Measurements from ENCODE around the gene SLAIN2.

GRCh38 chr4:48388525-48389154 is 47.3 kb downstream of the SLAIN2 start:
- TF ChIP-seq, protein P1, sequence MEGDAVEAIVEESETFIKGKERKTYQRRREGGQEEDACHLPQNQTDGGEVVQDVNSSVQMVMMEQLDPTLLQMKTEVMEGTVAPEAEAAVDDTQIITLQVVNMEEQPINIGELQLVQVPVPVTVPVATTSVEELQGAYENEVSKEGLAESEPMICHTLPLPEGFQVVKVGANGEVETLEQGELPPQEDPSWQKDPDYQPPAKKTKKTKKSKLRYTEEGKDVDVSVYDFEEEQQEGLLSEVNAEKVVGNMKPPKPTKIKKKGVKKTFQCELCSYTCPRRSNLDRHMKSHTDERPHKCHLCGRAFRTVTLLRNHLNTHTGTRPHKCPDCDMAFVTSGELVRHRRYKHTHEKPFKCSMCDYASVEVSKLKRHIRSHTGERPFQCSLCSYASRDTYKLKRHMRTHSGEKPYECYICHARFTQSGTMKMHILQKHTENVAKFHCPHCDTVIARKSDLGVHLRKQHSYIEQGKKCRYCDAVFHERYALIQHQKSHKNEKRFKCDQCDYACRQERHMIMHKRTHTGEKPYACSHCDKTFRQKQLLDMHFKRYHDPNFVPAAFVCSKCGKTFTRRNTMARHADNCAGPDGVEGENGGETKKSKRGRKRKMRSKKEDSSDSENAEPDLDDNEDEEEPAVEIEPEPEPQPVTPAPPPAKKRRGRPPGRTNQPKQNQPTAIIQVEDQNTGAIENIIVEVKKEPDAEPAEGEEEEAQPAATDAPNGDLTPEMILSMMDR (IDR thresholded peaks at IDR 0.05), result no peak
- TF ChIP-seq POLR2A (IDR thresholded peaks at IDR 0.05), result no peak
- TF ChIP-seq POLR2AphosphoS5 (IDR thresholded peaks at IDR 0.05), result no peak
